Sigmoid colon (tissue), 7 donors: ENCODE measurements around the gene MASP1. TPM values are rescaled to one million over a fixed set of nuclear protein-coding genes. Genes with fewer than 3 reads are reported as not detected.

Experiments
- DNase-seq: peaks from one replicate; pipeline ENCODE4 v3.0.0-alpha.2; 2019
- H3K27ac ChIP-seq, 4 donors: fragments of 200-600 bp; sonication (generic); one replicate each; pipeline ENCODE4 v1.5.1; 2016 to 2019; ENCODE audit warnings: mild to moderate bottlenecking in 1 of 4
- H3K27me3 ChIP-seq, 3 donors: fragments of 200-600 bp; sonication (generic); one replicate each; pipeline ENCODE4 v1.5.1; 2019; ENCODE audit warnings: mild to moderate bottlenecking in 1 of 3
- H3K36me3 ChIP-seq, 4 donors: fragments of 200-600 bp; sonication (generic); one replicate each; pipeline ENCODE4 v1.5.1; 2016 to 2019
- H3K4me1 ChIP-seq, 4 donors: fragments of 200-600 bp; sonication (generic); one replicate each; pipeline ENCODE4 v1.5.1; 2017 to 2019
- H3K4me3 ChIP-seq, 4 donors: fragments of 200-600 bp; sonication (generic); one replicate each; pipeline ENCODE4 v1.5.1; 2017 to 2019; ENCODE audit warnings: mild to moderate bottlenecking in 2 of 4, moderate library complexity in 1 of 4
- H3K9me3 ChIP-seq, 4 donors: fragments of 200-600 bp in 3 of 4; sonication (generic) in 3 of 4; one replicate each; pipeline versions ENCODE4 v1.5.1 to v1.6.1; 2013 to 2019
- CTCF ChIP-seq, 4 experiments: fragments of 450-650 bp in 3 of 4; fragments of 200-600 bp in 1 of 4; IDR thresholded peaks; one replicate each; pipeline ENCODE4 v1.5.1; 2016 to 2019; ENCODE audit warnings: antibody characterized with exemption in 4 of 4, mild to moderate bottlenecking in 3 of 4, moderate library complexity in 2 of 4
- EP300 ChIP-seq, 4 donors: sonication (generic); formaldehyde crosslinking; IDR thresholded peaks; one replicate each; pipeline ENCODE4 v1.6.1; 2017; ENCODE audit warnings: antibody characterized with exemption in 4 of 4
- POLR2A ChIP-seq, 2 donors: fragments of 450-650 bp; IDR thresholded peaks; one replicate each; pipeline ENCODE4 v1.6.1; 2016; ENCODE audit warnings: antibody characterized with exemption in 2 of 2, mild to moderate bottlenecking in 2 of 2, moderate library complexity in 2 of 2
- POLR2AphosphoS5 ChIP-seq, 4 donors: sonication (generic); formaldehyde crosslinking; IDR thresholded peaks; one replicate each; pipeline ENCODE4 v1.6.1; 2017; ENCODE audit warnings: antibody characterized with exemption in 4 of 4
- WGBS, 2 donors: extraction: QIAGEN DNeasy Blood & Tissue Kit; methylation state at CpG; one replicate each; pipeline ENCODE4 v1.1.7; 2013; 5-methylcytosine and 5-hydroxymethylcytosine counted together
- intact Hi-C: fragments of 100-400 bp; cut with DNase I; formaldehyde crosslinking; loops from one replicate; pipeline ENCODE4 v1.15.1; 2023
- polyA plus RNA-seq, 3 donors: library from polyadenylated mRNA; stranded (reverse); fragments of 200-250 nt; gene quantifications; one replicate each; pipeline ENCODE4 v1.2.3, GENCODE V29; 2013
- total RNA-seq, 4 donors: library from RNA; depleted of rRNA; stranded (reverse); fragments of >200 nt; gene quantifications; one replicate each; pipeline ENCODE4 v1.1.0, GENCODE V29; 2016
- donor health status: healthy with polysubstance abuse.
- donor health status: Bipolar disorder and iron deficiency.
- donor health status: healthy.

MASP1 gene
- total RNA-seq (100 to 1,000 TPM in 3 of 4 donors, 10 to 100 TPM in 1; 93.5 to 236 (median 153) TPM), polyA plus RNA-seq (10 to 100 TPM in 1 of 3 donors, 1 to 10 TPM in 1, under 1 TPM in 1; 0.69 to 14.2 (median 1.2) TPM)

- no peaks in the 10 kb centered on the region for H3K36me3 ChIP-seq
- DNase-seq, result no peak
- no peaks in the 10 kb centered on the region for H3K27me3 ChIP-seq
- WGBS, 2 donors, result 16 to 45% methylated on average over 10 of the region's 10 CpGs
- H3K9me3 ChIP-seq, result no peaks in the 10 kb centered on the region
- H3K4me3 ChIP-seq, result peak within 1 kb of the TSS; percentile 41 to 59 (median 53)
- TF ChIP-seq EP300 (IDR thresholded peaks at IDR 0.05) (no peak), POLR2A (IDR thresholded peaks at IDR 0.05) (peak in 1 of 2 donors; percentile 13), CTCF (IDR thresholded peaks at IDR 0.05) (no peak), POLR2AphosphoS5 (IDR thresholded peaks at IDR 0.05) (peak in 1 of 4 donors; percentile 3)
- H3K4me1 ChIP-seq, result peaks cover 0 to 68% (median 45%) of the 10 kb centered on the region in 4 donors
- peak within 1 kb of the TSS in 3 of 4 donors; percentile 80 to 87 (median 83) for H3K27ac ChIP-seq
- intact Hi-C loops, result no loop called here
Measured at GRCh38 chr3:187291512-187292132, at the start of gene MASP1. Gene MASP1 (minus strand): TSS chr3:187291737. CDS start chr3:187291632, 105 bp downstream.

GRCh38 chr3:187340578-187340977, 49.0 kb upstream of the MASP1 start:
- intact Hi-C loops, result no loop called here
- DNase-seq, result no peak
- no peaks in the 10 kb centered on the region for H3K36me3 ChIP-seq
- H3K27me3 ChIP-seq, result no peaks in the 10 kb centered on the region
- no peak overlapping the region for H3K27ac ChIP-seq
- 78 to 88% methylated on average over 1 of the region's 1 CpG for WGBS, 2 donors
- TF ChIP-seq CTCF (IDR thresholded peaks at IDR 0.05) (no peak), POLR2AphosphoS5 (IDR thresholded peaks at IDR 0.05) (no peak), POLR2A (IDR thresholded peaks at IDR 0.05) (no peak), EP300 (IDR thresholded peaks at IDR 0.05) (no peak)
- H3K4me1 ChIP-seq, result peaks cover 0 to 9% (median 3%) of the 10 kb centered on the region in 4 donors
- no peaks in the 10 kb centered on the region for H3K9me3 ChIP-seq
- no peak overlapping the region for H3K4me3 ChIP-seq

GRCh38 chr3:187336322-187336721, 44.8 kb upstream of the MASP1 start:
- TF ChIP-seq POLR2AphosphoS5 (IDR thresholded peaks at IDR 0.05), result no peak
- no peak for TF ChIP-seq CTCF (IDR thresholded peaks at IDR 0.05)
- no peak for TF ChIP-seq POLR2A (IDR thresholded peaks at IDR 0.05)
- no peak for TF ChIP-seq EP300 (IDR thresholded peaks at IDR 0.05)
- intact Hi-C loops, result no loop called here
- Histone ChIP-seq H3K4me1 (no peaks in the 10 kb centered on the region), H3K27me3 (no peaks in the 10 kb centered on the region), H3K9me3 (no peaks in the 10 kb centered on the region), H3K27ac (no peak overlapping the region), H3K36me3 (no peaks in the 10 kb centered on the region), H3K4me3 (no peak overlapping the region)
- DNase-seq, result no peak
- WGBS, 2 donors, result 63 to 74% methylated on average over 3 of the region's 3 CpGs

GRCh38 chr3:187334904-187335303, 43.4 kb upstream of the MASP1 start:
- no peak for TF ChIP-seq EP300 (IDR thresholded peaks at IDR 0.05)
- no peak for TF ChIP-seq POLR2AphosphoS5 (IDR thresholded peaks at IDR 0.05)
- no peak for TF ChIP-seq CTCF (IDR thresholded peaks at IDR 0.05)
- TF ChIP-seq POLR2A (IDR thresholded peaks at IDR 0.05), result no peak
- H3K36me3 ChIP-seq, result no peaks in the 10 kb centered on the region
- peak; percentile 21 for DNase-seq
- no peaks in the 10 kb centered on the region for H3K4me1 ChIP-seq
- H3K27ac ChIP-seq, result no peak overlapping the region
- 91 to 94% methylated on average over 4 of the region's 4 CpGs for WGBS, 2 donors
- intact Hi-C loops, result no loop called here
- H3K9me3 ChIP-seq, result no peaks in the 10 kb centered on the region
- H3K4me3 ChIP-seq, result no peak overlapping the region
- H3K27me3 ChIP-seq, result no peaks in the 10 kb centered on the region
